GM12878 (cell line): Measurements from ENCODE around the gene REXO1.

Source experiments
- EP300 ChIP-seq, 2 experiments: fragments of 150-350 bp in 1 of 2; IDR thresholded peaks; 2 replicates each; pipeline ENCODE4 v1.6.1; 2011 to 2012; ENCODE audit warnings: low read depth in 2 of 2, low read length in 2 of 2, borderline replicate concordance in 1 of 2, improper control_type of control experiment in 1 of 2, inconsistent platforms in 1 of 2; ENCODE audit not compliant: control insufficient read depth in 1 of 2
- TAF1 ChIP-seq: IDR thresholded peaks from 2 replicates; pipeline ENCODE4 v1.6.1; 2011; ENCODE audit warnings: mild to moderate bottlenecking, low read depth, low read length, borderline replicate concordance
- TF ChIP-seq, protein P1 (sequence below): IDR thresholded peaks from 2 replicates; pipeline ENCODE4 v1.6.1; 2012; ENCODE audit warnings: improper control_type of control experiment, low read depth, low read length; ENCODE audit not compliant: insufficient replicate concordance
- TF ChIP-seq, protein P2 (sequence below), 3 experiments: IDR thresholded peaks in 2 of 3; conservative IDR thresholded peaks in 1 of 3; 2 replicates each; pipeline ENCODE4 v1.5.1; 2011; ENCODE audit warnings: low read depth in 3 of 3, low read length in 3 of 3, mild to moderate bottlenecking in 3 of 3, control low read depth in 2 of 3, moderate library complexity in 2 of 3, inconsistent platforms in 1 of 3, mixed read lengths in 1 of 3; ENCODE audit not compliant: control insufficient read depth in 2 of 3, insufficient read depth in 1 of 3; ENCODE audit errors: extremely low read depth in 1 of 3
- TF ChIP-seq, protein P3 (sequence below): IDR thresholded peaks from 2 replicates; pipeline ENCODE4 v1.6.1; 2012; ENCODE audit warnings: mild to moderate bottlenecking, low read depth, low read length
- TF ChIP-seq, protein P4 (sequence below): fragments of 450-650 bp; IDR thresholded peaks from 2 replicates; pipeline ENCODE4 v1.6.1; 2016; ENCODE audit warnings: mild to moderate bottlenecking

DNA sequence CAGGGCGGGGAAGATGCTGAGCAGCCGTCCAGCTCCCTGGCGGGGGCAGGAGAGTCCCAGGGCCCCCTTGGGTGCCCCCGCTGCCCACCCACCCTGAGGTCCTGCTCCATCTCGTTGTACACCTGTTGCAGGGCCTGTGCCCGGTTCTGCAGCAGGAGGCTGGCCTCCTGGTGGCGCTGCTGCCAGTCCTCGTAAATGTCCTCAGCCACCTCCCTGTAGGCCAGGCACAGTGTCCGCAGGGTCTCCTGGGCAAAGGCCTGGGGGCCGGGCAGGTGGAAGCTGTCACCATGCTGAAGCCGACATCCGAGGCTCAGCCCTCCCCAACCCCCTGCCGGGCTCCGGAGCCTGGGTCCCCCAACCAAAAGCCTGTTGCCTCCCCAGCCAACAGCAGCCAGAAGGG is 56.4 kb downstream of the REXO1 start:
- TF ChIP-seq EP300 (IDR thresholded peaks at IDR 0.05; ENCODE audit: borderline replicate concordance in 1 of 2, control insufficient read depth in 1 of 2, low read depth in 2 of 2, low read length in 2 of 2) (no peak), TAF1 (no peak)
- TF ChIP-seq, protein P1, sequence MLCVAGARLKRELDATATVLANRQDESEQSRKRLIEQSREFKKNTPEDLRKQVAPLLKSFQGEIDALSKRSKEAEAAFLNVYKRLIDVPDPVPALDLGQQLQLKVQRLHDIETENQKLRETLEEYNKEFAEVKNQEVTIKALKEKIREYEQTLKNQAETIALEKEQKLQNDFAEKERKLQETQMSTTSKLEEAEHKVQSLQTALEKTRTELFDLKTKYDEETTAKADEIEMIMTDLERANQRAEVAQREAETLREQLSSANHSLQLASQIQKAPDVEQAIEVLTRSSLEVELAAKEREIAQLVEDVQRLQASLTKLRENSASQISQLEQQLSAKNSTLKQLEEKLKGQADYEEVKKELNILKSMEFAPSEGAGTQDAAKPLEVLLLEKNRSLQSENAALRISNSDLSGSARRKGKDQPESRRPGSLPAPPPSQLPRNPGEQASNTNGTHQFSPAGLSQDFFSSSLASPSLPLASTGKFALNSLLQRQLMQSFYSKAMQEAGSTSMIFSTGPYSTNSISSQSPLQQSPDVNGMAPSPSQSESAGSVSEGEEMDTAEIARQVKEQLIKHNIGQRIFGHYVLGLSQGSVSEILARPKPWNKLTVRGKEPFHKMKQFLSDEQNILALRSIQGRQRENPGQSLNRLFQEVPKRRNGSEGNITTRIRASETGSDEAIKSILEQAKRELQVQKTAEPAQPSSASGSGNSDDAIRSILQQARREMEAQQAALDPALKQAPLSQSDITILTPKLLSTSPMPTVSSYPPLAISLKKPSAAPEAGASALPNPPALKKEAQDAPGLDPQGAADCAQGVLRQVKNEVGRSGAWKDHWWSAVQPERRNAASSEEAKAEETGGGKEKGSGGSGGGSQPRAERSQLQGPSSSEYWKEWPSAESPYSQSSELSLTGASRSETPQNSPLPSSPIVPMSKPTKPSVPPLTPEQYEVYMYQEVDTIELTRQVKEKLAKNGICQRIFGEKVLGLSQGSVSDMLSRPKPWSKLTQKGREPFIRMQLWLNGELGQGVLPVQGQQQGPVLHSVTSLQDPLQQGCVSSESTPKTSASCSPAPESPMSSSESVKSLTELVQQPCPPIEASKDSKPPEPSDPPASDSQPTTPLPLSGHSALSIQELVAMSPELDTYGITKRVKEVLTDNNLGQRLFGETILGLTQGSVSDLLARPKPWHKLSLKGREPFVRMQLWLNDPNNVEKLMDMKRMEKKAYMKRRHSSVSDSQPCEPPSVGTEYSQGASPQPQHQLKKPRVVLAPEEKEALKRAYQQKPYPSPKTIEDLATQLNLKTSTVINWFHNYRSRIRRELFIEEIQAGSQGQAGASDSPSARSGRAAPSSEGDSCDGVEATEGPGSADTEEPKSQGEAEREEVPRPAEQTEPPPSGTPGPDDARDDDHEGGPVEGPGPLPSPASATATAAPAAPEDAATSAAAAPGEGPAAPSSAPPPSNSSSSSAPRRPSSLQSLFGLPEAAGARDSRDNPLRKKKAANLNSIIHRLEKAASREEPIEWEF, result no peak
- TF ChIP-seq, protein P2, sequence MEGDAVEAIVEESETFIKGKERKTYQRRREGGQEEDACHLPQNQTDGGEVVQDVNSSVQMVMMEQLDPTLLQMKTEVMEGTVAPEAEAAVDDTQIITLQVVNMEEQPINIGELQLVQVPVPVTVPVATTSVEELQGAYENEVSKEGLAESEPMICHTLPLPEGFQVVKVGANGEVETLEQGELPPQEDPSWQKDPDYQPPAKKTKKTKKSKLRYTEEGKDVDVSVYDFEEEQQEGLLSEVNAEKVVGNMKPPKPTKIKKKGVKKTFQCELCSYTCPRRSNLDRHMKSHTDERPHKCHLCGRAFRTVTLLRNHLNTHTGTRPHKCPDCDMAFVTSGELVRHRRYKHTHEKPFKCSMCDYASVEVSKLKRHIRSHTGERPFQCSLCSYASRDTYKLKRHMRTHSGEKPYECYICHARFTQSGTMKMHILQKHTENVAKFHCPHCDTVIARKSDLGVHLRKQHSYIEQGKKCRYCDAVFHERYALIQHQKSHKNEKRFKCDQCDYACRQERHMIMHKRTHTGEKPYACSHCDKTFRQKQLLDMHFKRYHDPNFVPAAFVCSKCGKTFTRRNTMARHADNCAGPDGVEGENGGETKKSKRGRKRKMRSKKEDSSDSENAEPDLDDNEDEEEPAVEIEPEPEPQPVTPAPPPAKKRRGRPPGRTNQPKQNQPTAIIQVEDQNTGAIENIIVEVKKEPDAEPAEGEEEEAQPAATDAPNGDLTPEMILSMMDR (IDR thresholded peaks at IDR 0.05 in 2 of 3, conservative IDR thresholded peaks at IDR 0.05 in 1 of 3; ENCODE audit: control insufficient read depth in 2 of 3, extremely low read depth in 1 of 3, insufficient read depth in 1 of 3, low read depth in 3 of 3, low read length in 3 of 3), result no peak
- TF ChIP-seq, protein P3, sequence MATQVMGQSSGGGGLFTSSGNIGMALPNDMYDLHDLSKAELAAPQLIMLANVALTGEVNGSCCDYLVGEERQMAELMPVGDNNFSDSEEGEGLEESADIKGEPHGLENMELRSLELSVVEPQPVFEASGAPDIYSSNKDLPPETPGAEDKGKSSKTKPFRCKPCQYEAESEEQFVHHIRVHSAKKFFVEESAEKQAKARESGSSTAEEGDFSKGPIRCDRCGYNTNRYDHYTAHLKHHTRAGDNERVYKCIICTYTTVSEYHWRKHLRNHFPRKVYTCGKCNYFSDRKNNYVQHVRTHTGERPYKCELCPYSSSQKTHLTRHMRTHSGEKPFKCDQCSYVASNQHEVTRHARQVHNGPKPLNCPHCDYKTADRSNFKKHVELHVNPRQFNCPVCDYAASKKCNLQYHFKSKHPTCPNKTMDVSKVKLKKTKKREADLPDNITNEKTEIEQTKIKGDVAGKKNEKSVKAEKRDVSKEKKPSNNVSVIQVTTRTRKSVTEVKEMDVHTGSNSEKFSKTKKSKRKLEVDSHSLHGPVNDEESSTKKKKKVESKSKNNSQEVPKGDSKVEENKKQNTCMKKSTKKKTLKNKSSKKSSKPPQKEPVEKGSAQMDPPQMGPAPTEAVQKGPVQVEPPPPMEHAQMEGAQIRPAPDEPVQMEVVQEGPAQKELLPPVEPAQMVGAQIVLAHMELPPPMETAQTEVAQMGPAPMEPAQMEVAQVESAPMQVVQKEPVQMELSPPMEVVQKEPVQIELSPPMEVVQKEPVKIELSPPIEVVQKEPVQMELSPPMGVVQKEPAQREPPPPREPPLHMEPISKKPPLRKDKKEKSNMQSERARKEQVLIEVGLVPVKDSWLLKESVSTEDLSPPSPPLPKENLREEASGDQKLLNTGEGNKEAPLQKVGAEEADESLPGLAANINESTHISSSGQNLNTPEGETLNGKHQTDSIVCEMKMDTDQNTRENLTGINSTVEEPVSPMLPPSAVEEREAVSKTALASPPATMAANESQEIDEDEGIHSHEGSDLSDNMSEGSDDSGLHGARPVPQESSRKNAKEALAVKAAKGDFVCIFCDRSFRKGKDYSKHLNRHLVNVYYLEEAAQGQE, result no peak
- TF ChIP-seq, protein P4, sequence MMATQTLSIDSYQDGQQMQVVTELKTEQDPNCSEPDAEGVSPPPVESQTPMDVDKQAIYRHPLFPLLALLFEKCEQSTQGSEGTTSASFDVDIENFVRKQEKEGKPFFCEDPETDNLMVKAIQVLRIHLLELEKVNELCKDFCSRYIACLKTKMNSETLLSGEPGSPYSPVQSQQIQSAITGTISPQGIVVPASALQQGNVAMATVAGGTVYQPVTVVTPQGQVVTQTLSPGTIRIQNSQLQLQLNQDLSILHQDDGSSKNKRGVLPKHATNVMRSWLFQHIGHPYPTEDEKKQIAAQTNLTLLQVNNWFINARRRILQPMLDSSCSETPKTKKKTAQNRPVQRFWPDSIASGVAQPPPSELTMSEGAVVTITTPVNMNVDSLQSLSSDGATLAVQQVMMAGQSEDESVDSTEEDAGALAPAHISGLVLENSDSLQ, result no peak
